ENCODE measurements around the gene NDST3.

- TF ChIP-seq, protein P1, sequence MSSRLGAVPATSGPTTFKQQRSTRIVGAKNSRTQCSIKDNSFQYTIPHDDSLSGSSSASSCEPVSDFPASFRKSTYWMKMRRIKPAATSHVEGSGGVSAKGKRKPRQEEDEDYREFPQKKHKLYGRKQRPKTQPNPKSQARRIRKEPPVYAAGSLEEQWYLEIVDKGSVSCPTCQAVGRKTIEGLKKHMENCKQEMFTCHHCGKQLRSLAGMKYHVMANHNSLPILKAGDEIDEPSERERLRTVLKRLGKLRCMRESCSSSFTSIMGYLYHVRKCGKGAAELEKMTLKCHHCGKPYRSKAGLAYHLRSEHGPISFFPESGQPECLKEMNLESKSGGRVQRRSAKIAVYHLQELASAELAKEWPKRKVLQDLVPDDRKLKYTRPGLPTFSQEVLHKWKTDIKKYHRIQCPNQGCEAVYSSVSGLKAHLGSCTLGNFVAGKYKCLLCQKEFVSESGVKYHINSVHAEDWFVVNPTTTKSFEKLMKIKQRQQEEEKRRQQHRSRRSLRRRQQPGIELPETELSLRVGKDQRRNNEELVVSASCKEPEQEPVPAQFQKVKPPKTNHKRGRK (CRISPR knock-in tag; IDR thresholded peaks at IDR 0.05): no peak
- TF ChIP-seq EZH2 (conservative IDR thresholded peaks at IDR 0.05; ENCODE audit: low read depth, low read length): no peak
- TF ChIP-seq, protein P2, sequence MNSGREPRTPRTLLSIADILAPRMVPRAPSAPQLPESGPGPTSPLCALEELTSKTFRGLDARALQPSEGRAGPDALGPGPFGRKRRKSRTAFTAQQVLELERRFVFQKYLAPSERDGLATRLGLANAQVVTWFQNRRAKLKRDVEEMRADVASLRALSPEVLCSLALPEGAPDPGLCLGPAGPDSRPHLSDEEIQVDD (CRISPR knock-in tag; IDR thresholded peaks at IDR 0.05; ENCODE audit: borderline replicate concordance): no peak
- no peak for TF ChIP-seq NFIC (IDR thresholded peaks at IDR 0.05; ENCODE audit: low read length)
- TF ChIP-seq, protein P3, sequence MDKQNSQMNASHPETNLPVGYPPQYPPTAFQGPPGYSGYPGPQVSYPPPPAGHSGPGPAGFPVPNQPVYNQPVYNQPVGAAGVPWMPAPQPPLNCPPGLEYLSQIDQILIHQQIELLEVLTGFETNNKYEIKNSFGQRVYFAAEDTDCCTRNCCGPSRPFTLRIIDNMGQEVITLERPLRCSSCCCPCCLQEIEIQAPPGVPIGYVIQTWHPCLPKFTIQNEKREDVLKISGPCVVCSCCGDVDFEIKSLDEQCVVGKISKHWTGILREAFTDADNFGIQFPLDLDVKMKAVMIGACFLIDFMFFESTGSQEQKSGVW (CRISPR knock-in tag; IDR thresholded peaks at IDR 0.05; ENCODE audit: borderline replicate concordance): no peak
- no peak for TF ChIP-seq HOXA5 (CRISPR knock-in tag; IDR thresholded peaks at IDR 0.05)
- TF ChIP-seq, protein P4, sequence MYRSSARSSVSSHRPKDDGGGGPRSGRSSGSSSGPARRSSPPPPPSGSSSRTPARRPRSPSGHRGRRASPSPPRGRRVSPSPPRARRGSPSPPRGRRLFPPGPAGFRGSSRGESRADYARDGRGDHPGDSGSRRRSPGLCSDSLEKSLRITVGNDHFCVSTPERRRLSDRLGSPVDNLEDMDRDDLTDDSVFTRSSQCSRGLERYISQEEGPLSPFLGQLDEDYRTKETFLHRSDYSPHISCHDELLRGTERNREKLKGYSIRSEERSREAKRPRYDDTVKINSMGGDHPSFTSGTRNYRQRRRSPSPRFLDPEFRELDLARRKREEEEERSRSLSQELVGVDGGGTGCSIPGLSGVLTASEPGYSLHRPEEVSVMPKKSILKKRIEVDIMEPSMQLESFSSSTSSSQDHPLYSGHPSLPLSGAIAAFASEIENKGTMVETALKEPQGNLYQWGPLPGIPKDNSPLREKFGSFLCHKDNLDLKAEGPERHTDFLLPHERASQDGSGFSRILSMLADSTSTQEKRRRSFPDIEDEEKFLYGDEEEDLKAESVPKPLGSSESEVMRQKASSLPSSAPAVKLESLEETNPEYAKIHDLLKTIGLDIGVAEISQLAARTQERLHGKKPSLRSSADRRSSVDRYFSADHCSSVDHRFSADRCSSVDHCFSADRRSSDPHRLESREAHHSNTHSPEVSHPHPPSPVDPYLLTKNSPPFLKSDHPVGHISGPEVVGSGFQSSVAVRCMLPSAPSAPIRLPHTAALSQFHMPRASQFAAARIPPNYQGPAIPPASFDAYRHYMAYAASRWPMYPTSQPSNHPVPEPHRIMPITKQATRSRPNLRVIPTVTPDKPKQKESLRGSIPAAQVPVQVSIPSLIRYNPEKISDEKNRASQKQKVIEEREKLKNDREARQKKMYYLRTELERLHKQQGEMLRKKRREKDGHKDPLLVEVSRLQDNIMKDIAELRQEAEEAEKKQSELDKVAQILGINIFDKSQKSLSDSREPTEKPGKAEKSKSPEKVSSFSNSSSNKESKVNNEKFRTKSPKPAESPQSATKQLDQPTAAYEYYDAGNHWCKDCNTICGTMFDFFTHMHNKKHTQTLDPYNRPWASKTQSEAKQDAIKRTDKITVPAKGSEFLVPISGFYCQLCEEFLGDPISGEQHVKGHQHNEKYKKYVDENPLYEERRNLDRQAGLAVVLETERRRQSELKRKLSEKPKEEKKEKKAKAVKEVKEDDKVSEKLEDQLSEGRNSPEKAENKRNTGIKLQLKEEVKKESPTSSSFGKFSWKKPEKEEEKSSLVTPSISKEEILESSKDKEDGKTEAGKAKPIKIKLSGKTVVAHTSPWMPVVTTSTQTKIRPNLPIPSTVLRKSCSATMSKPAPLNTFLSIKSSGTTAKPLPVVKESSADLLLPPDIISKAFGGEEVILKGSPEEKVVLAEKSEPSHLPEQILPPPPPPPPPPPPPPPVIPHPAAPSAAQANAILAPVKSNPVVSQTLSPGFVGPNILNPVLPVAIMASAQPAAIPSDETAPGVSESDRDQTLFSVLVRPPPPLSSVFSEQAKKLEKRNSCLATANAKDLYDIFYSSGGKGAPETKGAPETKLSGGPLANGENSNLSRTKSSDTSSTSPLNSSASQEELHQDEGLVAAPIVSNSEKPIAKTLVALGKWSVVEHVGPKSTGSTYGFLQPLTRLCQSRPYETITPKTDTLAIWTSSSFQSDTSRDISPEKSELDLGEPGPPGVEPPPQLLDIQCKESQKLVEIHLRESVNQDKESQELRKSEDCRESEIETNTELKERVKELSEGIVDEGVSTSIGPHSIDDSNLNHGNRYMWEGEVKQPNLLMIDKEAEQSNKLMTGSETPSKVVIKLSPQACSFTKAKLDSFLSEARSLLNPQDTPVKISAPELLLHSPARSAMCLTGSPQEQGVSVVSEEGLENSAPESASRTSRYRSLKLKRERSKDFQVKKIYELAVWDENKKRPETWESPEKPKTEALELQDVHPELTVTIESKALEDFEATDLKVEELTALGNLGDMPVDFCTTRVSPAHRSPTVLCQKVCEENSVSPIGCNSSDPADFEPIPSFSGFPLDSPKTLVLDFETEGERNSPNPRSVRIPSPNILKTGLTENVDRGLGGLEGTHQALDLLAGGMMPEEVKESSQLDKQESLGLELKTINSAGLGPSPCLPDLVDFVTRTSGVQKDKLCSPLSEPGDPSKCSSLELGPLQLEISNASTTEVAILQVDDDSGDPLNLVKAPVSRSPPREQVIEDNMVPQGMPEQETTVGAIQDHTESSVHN (CRISPR knock-in tag; IDR thresholded peaks at IDR 0.05): no peak
- TF ChIP-seq ZNF383 (CRISPR knock-in tag; IDR thresholded peaks at IDR 0.05; ENCODE audit: borderline replicate concordance): no peak
- no peak for TF ChIP-seq RAD51 (IDR thresholded peaks at IDR 0.05; ENCODE audit: borderline replicate concordance)
- no peak for TF ChIP-seq ZNF232 (CRISPR knock-in tag; IDR thresholded peaks at IDR 0.05; ENCODE audit: borderline replicate concordance)
- no peak for TF ChIP-seq GFI1 (CRISPR knock-in tag; IDR thresholded peaks at IDR 0.05; ENCODE audit: borderline replicate concordance)
- no peak for TF ChIP-seq HNRNPUL1 (IDR thresholded peaks at IDR 0.05; ENCODE audit: low read depth, low read length)
- no peak for TF ChIP-seq CTCF (CRISPR knock-in tag; IDR thresholded peaks at IDR 0.05)
- TF ChIP-seq POLR2A (IDR thresholded peaks at IDR 0.05; ENCODE audit: insufficient read depth in 1 of 2, low read depth in 2 of 2, low read length in 2 of 2): no peak
Measured at GRCh38 chr4:118285931-118286330, 251.6 kb downstream of the NDST3 start.
